Bone marrow (tissue), 2 donors: Measurements from ENCODE around the gene KIAA0232.
A peak's percentile ranks its signal among the peaks of the same experiment; 100 is the strongest.

ENCODE experiments used
- DNase-seq, 2 donors: peaks; one replicate each; lab custom pipeline; 2025; lab: John Stamatoyannopoulos, UW

The KIAA0232 gene

GRCh38 chr4:6847178-6847577, 64.7 kb downstream of the KIAA0232 start:
- DNase-seq, result no peak

- no peak for DNase-seq
Measured at GRCh38 chr4:6848717-6849305, 66.3 kb downstream of the KIAA0232 start.

- no peak for DNase-seq
Measured at GRCh38 chr4:6849691-6850090, 67.2 kb downstream of the KIAA0232 start.

GRCh38 chr4:6851431-6851830, 68.9 kb downstream of the KIAA0232 start:
- no peak for DNase-seq

- DNase-seq, result no peak
Measured at GRCh38 chr4:6851962-6852361, 69.4 kb downstream of the KIAA0232 start.

GRCh38 chr4:6852582-6852981, 70.1 kb downstream of the KIAA0232 start:
- no peak for DNase-seq

- DNase-seq, result peak in 1 of 2 donors; percentile 41
Measured at GRCh38 chr4:6854098-6854744, 71.7 kb downstream of the KIAA0232 start.

GRCh38 chr4:6855692-6856297, 73.3 kb downstream of the KIAA0232 start:
- peak in 1 of 2 donors; percentile 34 for DNase-seq

GRCh38 chr4:6856391-6856790, 73.9 kb downstream of the KIAA0232 start:
- no peak for DNase-seq

- no peak for DNase-seq
Measured at GRCh38 chr4:6857009-6857882, 74.7 kb downstream of the KIAA0232 start.

- DNase-seq, result no peak
Measured at GRCh38 chr4:6858997-6859396, 76.5 kb downstream of the KIAA0232 start.

GRCh38 chr4:6859543-6859942, 77.0 kb downstream of the KIAA0232 start:
- no peak for DNase-seq

- DNase-seq, result peak in 1 of 2 donors; percentile 25
Measured at GRCh38 chr4:6868386-6868785, 85.9 kb downstream of the KIAA0232 start.

GRCh38 chr4:6869944-6870343, 87.4 kb downstream of the KIAA0232 start:
- DNase-seq, result no peak

GRCh38 chr4:6873291-6873690, 90.8 kb downstream of the KIAA0232 start:
- no peak for DNase-seq

GRCh38 chr4:6873792-6874461, 91.4 kb downstream of the KIAA0232 start:
- peak; percentile 6 to 18 for DNase-seq

GRCh38 chr4:6874981-6875380, 92.5 kb downstream of the KIAA0232 start:
- DNase-seq, result no peak

GRCh38 chr4:6875431-6875831, 92.9 kb downstream of the KIAA0232 start:
- peak; percentile 39 to 95 for DNase-seq

GRCh38 chr4:6876440-6876839, 93.9 kb downstream of the KIAA0232 start:
- no peak for DNase-seq

- no peak for DNase-seq
Measured at GRCh38 chr4:6877067-6877466, 94.5 kb downstream of the KIAA0232 start.

GRCh38 chr4:6878451-6879059, 96.0 kb downstream of the KIAA0232 start:
- no peak for DNase-seq

- no peak for DNase-seq
Measured at GRCh38 chr4:6880691-6881090, 98.2 kb downstream of the KIAA0232 start.
